NCI-H524 (cell line): ENCODE data around the gene MAP2K5.

Experiments
- DNase-seq, 2 experiments: peaks; one replicate each; lab custom pipeline; 2025; lab: John Stamatoyannopoulos, UW

The MAP2K5 gene

GRCh38 chr15:67806536-67806935 lies 264.0 kb downstream of the MAP2K5 start:
- DNase-seq, result no peak

- no peak for DNase-seq
These were observed 264.6 kb downstream of the MAP2K5 start for GRCh38 chr15:67807141-67807540.

- no peak for DNase-seq
These were observed 265.3 kb downstream of the MAP2K5 start for GRCh38 chr15:67807836-67808235.

- no peak for DNase-seq
These were observed 266.3 kb downstream of the MAP2K5 start for GRCh38 chr15:67808821-67809220.

GRCh38 chr15:67809441-67809840 lies 266.9 kb downstream of the MAP2K5 start:
- DNase-seq, result no peak

GRCh38 chr15:67809866-67810265 lies 267.4 kb downstream of the MAP2K5 start:
- DNase-seq, result no peak

- no peak for DNase-seq
These were observed 269.7 kb downstream of the MAP2K5 start for GRCh38 chr15:67812241-67812644.

- DNase-seq, result no peak
These were observed 270.7 kb downstream of the MAP2K5 start for GRCh38 chr15:67813104-67813634.

GRCh38 chr15:67815036-67815592 lies 272.6 kb downstream of the MAP2K5 start:
- no peak for DNase-seq

- DNase-seq, result no peak
These were observed 274.2 kb downstream of the MAP2K5 start for GRCh38 chr15:67816668-67817067.

GRCh38 chr15:67818464-67818863 lies 276.0 kb downstream of the MAP2K5 start:
- DNase-seq, result no peak

GRCh38 chr15:67819636-67820035 lies 277.1 kb downstream of the MAP2K5 start:
- no peak for DNase-seq

GRCh38 chr15:67820122-67820991 lies 277.9 kb downstream of the MAP2K5 start:
- no peak for DNase-seq

GRCh38 chr15:67820992-67821783 lies 278.7 kb downstream of the MAP2K5 start:
- DNase-seq, result no peak

GRCh38 chr15:67821784-67822440 lies 279.4 kb downstream of the MAP2K5 start:
- peak in 1 of 2 experiments; percentile 22 for DNase-seq

GRCh38 chr15:67822537-67823313 lies 280.2 kb downstream of the MAP2K5 start:
- peak in 1 of 2 experiments; percentile 27 for DNase-seq

GRCh38 chr15:67823314-67824196 lies 281.1 kb downstream of the MAP2K5 start:
- peak; percentile 29 to 55 for DNase-seq

- DNase-seq, result no peak
These were observed 281.9 kb downstream of the MAP2K5 start for GRCh38 chr15:67824197-67824968.
